OCI-LY7 (cell line): ENCODE measurements around the gene LRRC52.

ENCODE experiments used
- EZH2phosphoT487 ChIP-seq: fragments of 200-600 bp; sonication (generic); IDR thresholded peaks from 2 replicates; pipeline ENCODE4 v1.6.1; 2018; ENCODE audit warnings: low read depth, borderline replicate concordance, mild to moderate bottlenecking, mixed run types, antibody characterized with exemption, low read length, moderate library complexity, mixed read lengths
- TF ChIP-seq, protein P1 (sequence below): fragments of 200-600 bp; sonication (generic); conservative IDR thresholded peaks from 2 replicates; pipeline ENCODE4 v1.5.1; 2014; ENCODE audit warnings: mild to moderate bottlenecking, antibody characterized with exemption, low read length, moderate library complexity, mixed read lengths

DNA sequence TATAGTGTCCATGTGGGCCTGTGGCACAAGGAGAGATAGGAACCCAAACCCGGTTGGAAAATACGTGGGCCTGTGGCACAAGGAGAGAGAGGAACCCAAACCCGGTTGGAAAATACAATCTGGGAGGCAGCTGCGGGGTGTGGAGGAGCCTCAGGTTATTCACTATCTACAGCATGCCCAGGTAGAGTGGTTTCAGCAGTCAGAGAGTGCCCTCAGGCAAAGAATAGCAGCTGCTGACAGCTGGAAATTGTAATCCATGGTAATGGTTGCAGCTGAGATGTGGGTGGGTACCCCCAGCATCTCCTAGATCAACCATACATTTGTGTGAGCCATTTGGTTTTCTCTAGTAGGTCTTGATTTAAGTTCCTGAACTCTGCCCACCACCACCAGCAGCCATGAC, 61.4 kb downstream of the LRRC52 start:
- TF ChIP-seq, protein P1, sequence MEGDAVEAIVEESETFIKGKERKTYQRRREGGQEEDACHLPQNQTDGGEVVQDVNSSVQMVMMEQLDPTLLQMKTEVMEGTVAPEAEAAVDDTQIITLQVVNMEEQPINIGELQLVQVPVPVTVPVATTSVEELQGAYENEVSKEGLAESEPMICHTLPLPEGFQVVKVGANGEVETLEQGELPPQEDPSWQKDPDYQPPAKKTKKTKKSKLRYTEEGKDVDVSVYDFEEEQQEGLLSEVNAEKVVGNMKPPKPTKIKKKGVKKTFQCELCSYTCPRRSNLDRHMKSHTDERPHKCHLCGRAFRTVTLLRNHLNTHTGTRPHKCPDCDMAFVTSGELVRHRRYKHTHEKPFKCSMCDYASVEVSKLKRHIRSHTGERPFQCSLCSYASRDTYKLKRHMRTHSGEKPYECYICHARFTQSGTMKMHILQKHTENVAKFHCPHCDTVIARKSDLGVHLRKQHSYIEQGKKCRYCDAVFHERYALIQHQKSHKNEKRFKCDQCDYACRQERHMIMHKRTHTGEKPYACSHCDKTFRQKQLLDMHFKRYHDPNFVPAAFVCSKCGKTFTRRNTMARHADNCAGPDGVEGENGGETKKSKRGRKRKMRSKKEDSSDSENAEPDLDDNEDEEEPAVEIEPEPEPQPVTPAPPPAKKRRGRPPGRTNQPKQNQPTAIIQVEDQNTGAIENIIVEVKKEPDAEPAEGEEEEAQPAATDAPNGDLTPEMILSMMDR: no peak
- no peak for TF ChIP-seq EZH2phosphoT487
